ENCODE measurements around the gene CEP250.

Gene CEP250

GRCh38 chr20:35489717-35490116, 34.3 kb downstream of the CEP250 start:
- FAIRE-seq = no peak
- no peak for DNase-seq (ENCODE audit: insufficient read length, low spot score)

- no peak for DNase-seq (ENCODE audit: insufficient read length, low spot score)
- no peak for FAIRE-seq
Measured at GRCh38 chr20:35490736-35491181, 35.4 kb downstream of the CEP250 start.

DNA sequence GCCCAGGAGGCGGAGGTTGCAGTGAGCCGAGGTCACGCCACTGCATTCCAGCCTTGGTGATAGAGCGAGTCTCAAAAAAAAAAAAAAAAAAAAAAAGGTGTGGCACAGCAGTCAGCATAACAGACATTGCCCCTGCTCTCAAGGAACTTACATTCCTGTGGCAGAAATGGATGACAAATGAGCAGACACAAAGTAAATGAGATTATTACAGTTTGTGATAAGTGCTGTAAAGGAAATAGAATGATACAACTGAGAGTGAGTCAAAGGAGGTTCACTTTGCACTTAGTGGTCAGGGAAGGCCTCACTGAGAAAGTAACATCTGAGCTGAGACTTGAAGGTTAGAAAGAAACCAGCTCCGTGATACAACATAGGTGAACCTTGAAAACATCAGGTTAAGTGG, 36.4 kb downstream of the CEP250 start:
- DNase-seq (ENCODE audit: insufficient read length, low spot score) (no peak), FAIRE-seq (no peak)

GRCh38 chr20:35492352-35492751, 37.0 kb downstream of the CEP250 start:
- FAIRE-seq (no peak), DNase-seq (ENCODE audit: insufficient read length, low spot score) (no peak)

- FAIRE-seq = no peak
- DNase-seq (ENCODE audit: insufficient read length, low spot score) = no peak
Measured at GRCh38 chr20:35496481-35496880, 41.1 kb downstream of the CEP250 start.

- DNase-seq (ENCODE audit: insufficient read length, low spot score) (no peak), FAIRE-seq (no peak)
Measured at GRCh38 chr20:35497320-35497719, 41.9 kb downstream of the CEP250 start.

DNA sequence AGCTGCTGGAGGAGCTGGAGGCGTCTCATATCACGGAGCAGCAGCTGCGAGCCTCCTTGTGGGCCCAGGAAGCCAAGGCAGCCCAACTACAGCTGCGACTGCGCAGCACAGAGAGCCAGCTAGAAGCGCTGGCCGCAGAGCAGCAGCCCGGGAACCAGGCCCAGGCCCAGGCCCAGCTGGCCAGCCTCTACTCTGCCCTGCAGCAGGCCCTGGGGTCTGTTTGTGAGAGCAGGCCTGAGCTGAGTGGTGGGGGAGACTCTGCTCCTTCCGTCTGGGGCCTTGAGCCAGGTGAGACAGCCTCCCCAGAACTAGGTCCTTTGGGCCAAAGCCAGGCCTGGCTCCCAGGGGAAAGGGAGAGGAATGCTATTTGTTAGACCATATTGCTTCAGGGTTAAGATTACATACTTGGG, 42.4 kb downstream of the CEP250 start:
- no peak for DNase-seq (ENCODE audit: insufficient read length, low spot score)
- FAIRE-seq = no peak

DNA sequence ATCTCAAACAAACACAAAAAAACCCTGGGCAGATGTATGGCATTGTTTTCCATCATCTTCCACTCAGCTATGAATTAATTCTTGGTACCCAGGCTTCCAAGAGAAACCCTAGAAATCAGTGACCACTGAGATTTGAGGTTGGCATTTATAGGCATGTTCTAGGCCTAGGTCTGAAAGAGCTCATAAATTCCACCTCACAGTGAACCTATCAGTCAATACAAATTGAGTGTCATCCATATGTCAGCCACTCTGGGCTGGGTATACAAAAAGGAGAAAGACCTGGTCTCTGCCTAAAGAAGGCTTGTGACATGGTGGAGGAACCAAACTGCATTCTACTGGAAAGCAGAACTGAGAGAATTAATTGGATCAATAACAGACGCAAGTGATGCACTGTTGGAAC, 43.9 kb downstream of the CEP250 start:
- no peak for DNase-seq (ENCODE audit: insufficient read length, low spot score)
- FAIRE-seq = no peak

- FAIRE-seq (no peak), DNase-seq (ENCODE audit: insufficient read length, low spot score) (no peak)
Measured at GRCh38 chr20:35502352-35502751, 47.0 kb downstream of the CEP250 start.

GRCh38 chr20:35503281-35503680, 47.9 kb downstream of the CEP250 start:
- DNase-seq (ENCODE audit: insufficient read length, low spot score) = no peak
- FAIRE-seq = no peak

- DNase-seq (ENCODE audit: insufficient read length, low spot score) = no peak
- FAIRE-seq = no peak
Measured at GRCh38 chr20:35503841-35504561, 48.6 kb downstream of the CEP250 start.

DNA sequence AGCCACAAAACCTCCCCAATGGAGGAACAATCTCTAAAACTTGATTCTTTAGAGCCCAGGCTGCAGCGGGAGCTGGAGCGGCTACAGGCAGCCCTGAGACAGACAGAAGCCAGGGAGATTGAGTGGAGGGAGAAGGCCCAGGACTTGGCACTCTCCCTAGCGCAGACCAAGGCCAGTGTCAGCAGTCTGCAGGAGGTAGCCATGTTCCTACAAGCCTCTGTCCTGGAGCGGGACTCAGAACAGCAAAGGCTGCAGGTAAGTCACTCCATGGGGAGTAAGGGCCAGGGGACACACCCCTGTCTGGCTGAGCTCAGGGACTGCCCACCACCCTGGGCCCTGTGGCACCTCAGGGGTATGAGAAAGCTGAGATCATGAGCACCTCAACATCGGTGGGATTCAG, 49.4 kb downstream of the CEP250 start:
- FAIRE-seq (no peak), DNase-seq (ENCODE audit: insufficient read length, low spot score) (no peak)

DNA sequence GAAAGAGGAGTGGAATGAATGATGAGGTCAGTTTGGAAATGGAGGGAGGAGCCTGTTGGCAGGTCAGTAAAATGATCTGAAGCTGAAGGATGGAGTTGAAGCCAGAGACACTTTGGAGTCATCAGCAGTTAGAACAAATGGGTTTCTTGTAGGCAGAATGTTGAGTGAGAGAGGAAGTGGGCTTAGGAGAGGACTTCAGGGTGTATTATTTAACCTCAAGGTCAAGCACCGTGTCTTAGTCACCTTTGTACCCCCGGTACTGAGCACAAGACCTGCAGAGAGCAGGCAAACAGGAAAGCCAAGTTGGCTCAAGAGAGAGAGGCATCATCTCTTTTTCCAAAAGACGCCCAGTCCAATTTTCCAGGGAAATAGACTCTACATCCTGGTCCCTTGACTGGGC, 50.8 kb downstream of the CEP250 start:
- FAIRE-seq = no peak
- DNase-seq (ENCODE audit: insufficient read length, low spot score) = no peak

GRCh38 chr20:35506872-35507638, 51.7 kb downstream of the CEP250 start:
- no peak for DNase-seq (ENCODE audit: insufficient read length, low spot score)
- FAIRE-seq = no peak

DNA sequence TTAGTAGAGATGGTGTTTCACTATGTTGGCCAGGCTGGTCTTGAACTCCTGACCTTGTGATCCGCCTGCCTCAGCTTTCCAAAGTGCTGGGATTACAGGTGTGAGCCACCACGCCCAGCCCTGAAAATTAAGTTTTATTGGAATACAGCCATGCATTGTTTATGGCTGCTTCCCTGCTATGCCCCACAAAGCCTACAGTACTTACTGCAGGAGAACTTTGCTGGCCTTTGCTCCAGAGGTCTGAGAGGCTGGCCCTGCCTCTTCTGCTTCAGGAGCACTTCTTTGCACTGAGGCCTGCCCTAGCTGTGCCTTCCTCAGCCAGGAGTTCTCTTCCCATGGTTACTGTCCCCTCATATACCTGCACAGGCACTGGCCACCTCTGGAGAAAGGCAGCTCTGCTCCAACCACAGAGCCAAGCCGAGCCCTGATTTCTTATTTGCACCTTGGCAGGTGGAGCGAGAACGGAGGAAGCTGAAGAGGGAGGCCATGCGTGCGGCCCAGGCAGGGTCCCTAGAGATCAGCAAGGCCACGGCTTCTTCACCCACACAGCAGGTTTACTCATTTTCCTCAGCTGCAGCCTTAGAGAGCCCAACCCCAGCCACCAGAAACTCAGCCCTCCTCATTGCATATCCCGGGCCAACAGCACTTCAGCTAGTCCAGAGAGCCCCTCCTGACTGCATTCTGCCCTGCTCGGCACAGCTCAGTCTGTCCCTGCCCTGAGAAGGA, 53.3 kb downstream of the CEP250 start:
- no peak for DNase-seq (ENCODE audit: insufficient read length, low spot score)
- no peak for FAIRE-seq

DNA sequence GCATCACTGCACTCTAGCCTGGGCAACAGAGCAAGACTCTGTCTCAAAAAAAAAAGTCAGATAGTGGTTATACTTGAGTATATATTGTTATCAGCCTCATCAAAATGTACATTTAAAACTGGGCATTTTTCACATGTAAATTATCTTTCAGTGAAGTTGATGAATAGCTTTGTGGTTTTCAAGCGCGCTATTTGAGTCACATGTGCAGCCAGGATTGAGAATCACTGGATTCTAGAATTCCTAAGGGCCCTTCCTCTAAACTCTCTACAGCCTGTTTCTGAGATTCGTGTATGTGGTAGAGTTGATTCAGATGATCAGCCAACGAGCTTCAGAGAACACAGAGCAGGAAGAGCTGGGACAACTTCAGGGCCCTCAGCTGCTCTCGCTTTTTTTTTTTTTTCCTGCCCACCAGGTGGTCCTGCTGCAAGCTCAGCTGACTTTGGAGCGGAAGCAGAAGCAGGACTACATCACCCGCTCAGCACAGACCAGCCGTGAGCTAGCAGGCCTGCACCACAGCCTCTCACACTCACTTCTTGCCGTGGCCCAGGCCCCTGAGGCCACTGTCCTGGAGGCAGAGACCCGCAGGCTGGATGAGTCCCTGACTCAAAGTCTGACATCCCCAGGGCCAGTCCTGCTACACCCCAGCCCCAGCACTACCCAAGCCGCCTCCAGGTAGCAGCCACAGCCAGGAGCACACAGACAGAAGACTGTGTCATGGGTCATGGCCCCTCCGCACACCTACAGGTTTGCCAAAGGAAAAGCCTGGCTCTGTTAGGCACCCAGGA, 55.7 kb downstream of the CEP250 start:
- no peak for FAIRE-seq
- no peak for DNase-seq (ENCODE audit: insufficient read length, low spot score)

DNA sequence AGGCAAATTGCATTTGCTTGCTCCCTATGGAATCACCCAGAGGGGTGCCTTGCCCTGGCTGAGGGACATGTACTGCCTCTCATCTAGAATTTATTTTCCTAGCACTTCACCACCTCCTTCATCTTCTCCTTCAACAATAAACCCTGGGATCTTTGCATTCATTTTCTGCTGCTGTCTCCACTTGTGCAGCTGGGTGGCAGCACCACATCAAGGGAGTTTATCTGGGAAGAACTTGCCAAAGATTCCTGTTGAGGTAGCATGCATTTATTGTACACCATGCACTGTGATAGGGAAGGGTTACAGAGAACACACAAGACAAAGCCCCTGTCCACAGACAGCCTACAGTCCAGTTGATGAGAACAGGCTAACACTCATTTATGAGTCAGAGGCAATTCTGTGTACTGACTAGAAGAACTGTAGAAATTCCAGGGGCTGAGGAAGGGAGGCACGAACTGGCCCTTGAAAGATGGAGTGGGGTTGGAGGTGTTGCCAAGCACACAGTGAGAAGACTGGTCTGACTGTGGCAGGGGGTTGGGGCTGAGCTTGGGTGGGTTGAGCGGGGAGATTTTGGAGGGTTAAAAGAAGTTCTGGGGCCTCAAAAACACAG, 56.5 kb downstream of the CEP250 start:
- FAIRE-seq = peak; percentile 67
- peak; percentile 56 for DNase-seq (ENCODE audit: insufficient read length, low spot score)

DNA sequence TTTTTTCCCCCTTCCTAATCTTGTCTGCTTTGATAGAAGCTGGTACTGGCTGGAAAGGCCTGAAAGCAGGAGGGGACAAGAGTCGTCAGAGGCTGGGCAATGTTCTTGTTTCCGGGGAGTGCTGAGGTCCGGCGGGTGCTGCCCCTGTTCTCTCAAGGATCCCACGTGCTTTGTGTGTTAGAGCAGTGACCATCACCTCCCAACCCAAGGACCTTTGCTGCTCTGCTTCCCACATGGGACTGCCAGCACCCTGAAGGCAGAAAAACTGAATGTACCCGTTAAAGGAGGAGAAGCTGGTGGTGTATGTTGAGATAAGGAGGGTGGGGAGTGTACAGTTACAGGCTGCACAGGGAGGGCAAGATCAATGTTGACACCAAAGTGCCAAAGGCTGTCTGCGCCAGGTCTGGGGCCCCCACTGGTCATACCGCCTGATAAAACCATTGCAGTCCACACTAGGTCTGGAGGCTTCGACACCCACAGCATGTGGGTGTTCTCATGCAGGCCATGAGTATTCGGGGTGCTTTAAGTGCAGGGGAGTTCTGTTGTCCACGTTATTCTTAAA, 59.1 kb downstream of the CEP250 start:
- FAIRE-seq = peak; percentile 16

DNA sequence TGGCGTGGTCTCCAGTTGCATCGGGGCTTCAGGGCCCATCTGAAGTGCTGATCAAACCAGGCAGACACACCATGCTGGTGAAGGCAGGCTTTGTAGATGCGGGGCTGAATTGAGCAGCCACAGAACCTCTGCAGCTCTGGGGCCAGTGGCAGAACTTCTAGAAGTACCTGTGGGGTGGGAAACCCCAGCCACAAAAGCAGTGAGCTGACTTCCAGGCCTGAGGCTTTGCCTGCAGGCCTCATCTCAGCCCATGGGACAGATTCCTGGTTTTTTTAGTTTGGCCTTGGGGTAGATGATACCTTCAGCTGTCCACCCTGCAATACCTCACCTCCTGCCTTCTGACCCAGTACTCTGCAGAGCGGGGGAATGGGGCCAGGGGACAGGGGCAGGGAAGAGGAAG, 59.9 kb downstream of the CEP250 start:
- FAIRE-seq (no peak), DNase-seq (ENCODE audit: insufficient read length, low spot score) (no peak)

More for the DNA sequence above, 59.1 kb downstream of the CEP250 start:
- DNase-seq (ENCODE audit: insufficient read length, low spot score) = no peak
